Brain microvascular endothelial cell (primary cell): ENCODE results near the gene NUCB1.

Experiments used
- DNase-seq: peaks from one replicate; pipeline ENCODE4 v3.0.0-alpha.2; 2020
- H3K27ac ChIP-seq: fragments of 250-450 bp; sonication (Bioruptor Pico); 2 replicates; pipeline ENCODE4 v1.5.1; 2020; ENCODE audit warnings: mild to moderate bottlenecking, moderate library complexity
- H3K27me3 ChIP-seq: fragments of 250-450 bp; sonication (Bioruptor Pico); replicated peaks from 2 replicates; pipeline ENCODE4 v1.5.1; 2020; ENCODE audit warnings: mild to moderate bottlenecking
- H3K36me3 ChIP-seq: fragments of 250-450 bp; sonication (Bioruptor Pico); replicated peaks from 2 replicates; pipeline ENCODE4 v1.5.1; 2020; ENCODE audit warnings: mild to moderate bottlenecking
- H3K4me3 ChIP-seq: 2 replicates; pipeline ENCODE4 v1.5.1; 2011; ENCODE audit warnings: low read depth, mild to moderate bottlenecking, control low read depth, low read length, moderate library complexity
- CTCF ChIP-seq: IDR thresholded peaks from 2 replicates; pipeline ENCODE4 v1.5.1; 2011; ENCODE audit warnings: low read depth, mild to moderate bottlenecking, moderate library complexity, low read length, control low read depth, inconsistent platforms; ENCODE audit errors: missing control alignments
- in situ Hi-C: cut with HindIII; loops from 2 replicates; pipeline ENCODE4 v1.10.0; 2017; ENCODE audit warnings: low sequenced_read_pairs, low pct_ligation_motif_present

NUCB1 gene

GRCh38 chr19:48858984-48859710 is 41.0 kb upstream of the NUCB1 start:
- H3K27me3 ChIP-seq: no peaks in the 10 kb centered on the region
- no peak for DNase-seq
- in situ Hi-C loops: no loop called here
- no peak overlapping the region for H3K4me3 ChIP-seq
- H3K36me3 ChIP-seq: peaks cover 8% of the 10 kb centered on the region
- no peak for TF ChIP-seq CTCF
- H3K27ac ChIP-seq: no peak overlapping the region

GRCh38 chr19:48859711-48860572 is 40.2 kb upstream of the NUCB1 start:
- Histone ChIP-seq H3K4me3 (no peak overlapping the region), H3K27ac (no peak overlapping the region), H3K36me3 (peaks cover 10% of the 10 kb centered on the region), H3K27me3 (no peaks in the 10 kb centered on the region)
- DNase-seq: no peak
- no peak for TF ChIP-seq CTCF
- in situ Hi-C loops: no loop called here

- TF ChIP-seq CTCF: no peak
- no peak for DNase-seq
- no peak overlapping the region for H3K27ac ChIP-seq
- no peak overlapping the region for H3K4me3 ChIP-seq
- no peaks in the 10 kb centered on the region for H3K27me3 ChIP-seq
- H3K36me3 ChIP-seq: peaks cover 10% of the 10 kb centered on the region
- in situ Hi-C loops: no loop called here
Measured at GRCh38 chr19:48861313-48861712, 38.8 kb upstream of the NUCB1 start.

- Histone ChIP-seq H3K27me3 (no peaks in the 10 kb centered on the region), H3K4me3 (no peak overlapping the region), H3K36me3 (peaks cover 10% of the 10 kb centered on the region), H3K27ac (no peak overlapping the region)
- no peak for TF ChIP-seq CTCF
- in situ Hi-C loops: no loop called here
- DNase-seq: no peak
Measured at GRCh38 chr19:48862827-48863226, 37.3 kb upstream of the NUCB1 start.

GRCh38 chr19:48866692-48867091 is 33.4 kb upstream of the NUCB1 start:
- no peak overlapping the region for H3K27ac ChIP-seq

More at GRCh38 chr19:48866692-48867091, 33.4 kb upstream of the NUCB1 start:
- no peak for TF ChIP-seq CTCF
- no peaks in the 10 kb centered on the region for H3K27me3 ChIP-seq
- in situ Hi-C loops: no loop called here
- no peak for DNase-seq
- no peak overlapping the region for H3K4me3 ChIP-seq
- peaks cover 2% of the 10 kb centered on the region for H3K36me3 ChIP-seq
